ENCODE measurements around the gene PLCB1.

DNA sequence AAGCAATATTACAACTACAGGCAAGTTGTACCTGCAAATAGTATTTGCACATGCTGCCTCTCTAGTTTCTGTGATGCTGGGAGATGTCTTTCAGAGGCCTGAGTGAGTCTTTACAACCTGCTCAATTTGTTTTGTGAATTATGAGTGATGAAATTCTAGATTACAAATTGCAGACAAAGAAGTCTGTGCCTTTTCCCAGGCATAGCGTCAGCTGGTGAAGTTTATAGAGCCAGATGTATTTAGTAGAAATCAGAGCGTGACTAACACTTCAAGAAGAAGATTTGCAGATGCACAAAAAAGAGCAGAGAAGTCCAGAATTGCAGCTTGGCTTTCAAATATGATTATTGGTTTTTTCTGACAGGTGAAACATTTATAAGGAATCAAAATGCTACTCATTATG, 289.9 kb downstream of the PLCB1 start:
- TF ChIP-seq CTCF (IDR thresholded peaks at IDR 0.05) (no peak), POLR2AphosphoS5 (IDR thresholded peaks at IDR 0.05) (no peak)

All from breast epithelium (tissue), 3 donors.